ENCODE data around the gene GULP1.
"Not testable (repeated sequence)": the region's sequence is repeated elsewhere in the genome, so short reads cannot be mapped to it uniquely, and the experiment has no call there.

Gene GULP1

DNA sequence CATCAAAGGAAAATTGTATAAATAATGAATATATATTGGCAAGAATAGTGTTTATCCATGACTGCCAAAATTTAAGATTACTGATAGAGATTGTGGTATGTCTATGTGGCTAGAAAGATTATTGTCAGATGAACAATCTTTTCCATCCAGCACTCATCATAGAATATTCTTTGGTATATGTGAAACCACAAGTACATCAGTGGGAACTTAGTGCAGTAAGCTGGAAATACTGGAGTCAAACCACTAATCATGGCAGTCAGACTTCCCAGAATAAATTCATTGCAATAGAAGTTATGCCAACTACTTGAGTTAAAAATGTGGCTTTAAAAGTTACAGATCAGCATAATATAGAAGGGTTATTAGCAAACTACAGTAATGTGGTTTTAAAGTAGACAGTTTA, 310.3 kb downstream of the GULP1 start:
- no peak for DNase-seq (ENCODE audit: low spot score)

DNA sequence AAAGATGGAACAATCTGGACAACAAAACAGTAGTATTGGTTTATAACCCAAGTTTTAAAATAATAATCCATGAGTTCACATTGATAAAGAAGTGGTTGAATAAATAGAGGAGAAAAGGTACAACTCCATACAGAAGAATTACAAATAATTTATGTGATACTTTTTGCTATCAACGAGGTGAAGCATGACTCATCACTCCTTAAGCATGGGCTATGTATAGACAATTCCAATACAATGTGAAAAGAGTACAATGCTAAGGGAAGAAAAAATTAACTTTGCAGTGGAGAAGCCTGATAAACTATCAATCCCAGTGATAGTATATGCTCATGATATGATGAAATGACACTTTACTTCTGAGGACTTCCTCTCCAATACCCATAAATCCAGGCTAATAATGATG, 312.9 kb downstream of the GULP1 start:
- DNase-seq (ENCODE audit: low spot score): no peak

DNA sequence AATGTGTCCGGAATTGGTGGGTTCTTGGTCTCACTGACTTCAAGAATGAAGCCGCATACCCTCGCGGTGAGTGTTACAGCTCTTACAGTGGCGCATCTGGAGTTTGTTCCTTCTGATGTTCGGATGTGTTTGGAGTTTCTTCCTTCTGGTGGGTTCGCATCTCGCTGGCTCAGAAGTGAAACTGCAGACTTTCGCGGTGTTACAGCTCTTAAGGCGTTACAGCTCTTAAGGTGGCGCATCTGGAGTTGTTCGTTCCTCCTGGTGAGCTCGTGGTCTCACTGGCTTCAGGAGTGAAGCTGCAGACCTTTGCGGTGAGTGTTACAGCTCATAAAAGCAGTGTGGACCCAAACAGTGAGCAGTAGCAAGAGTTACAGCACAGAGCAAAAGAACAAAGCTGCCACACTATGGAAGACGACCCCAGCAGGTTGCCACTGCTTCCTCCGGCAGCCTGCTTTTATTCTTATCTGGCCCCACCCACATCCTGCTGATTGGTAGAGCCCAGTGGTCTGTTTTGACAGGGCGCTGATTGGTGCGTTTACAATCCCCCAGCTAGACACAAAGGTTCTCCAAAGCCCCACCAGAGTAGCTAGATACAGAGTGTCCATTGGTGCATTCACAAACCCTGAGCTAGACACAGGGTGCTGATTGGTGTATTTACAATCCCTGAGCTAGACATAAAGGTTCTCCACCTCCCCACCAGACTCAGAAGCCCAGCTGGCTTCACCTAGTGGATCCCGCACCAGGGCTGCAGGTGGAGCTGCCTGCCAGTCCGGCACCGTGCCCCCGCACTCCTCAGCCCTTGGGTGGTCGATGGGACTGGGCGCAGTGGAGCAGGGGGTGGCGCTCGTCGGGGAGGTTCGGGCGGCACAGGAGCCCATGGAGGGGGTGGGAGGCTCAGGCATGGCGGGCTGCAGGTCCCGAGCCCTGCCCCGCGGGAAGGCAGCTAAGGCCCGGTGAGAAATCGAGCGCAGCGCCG, 314.2 kb downstream of the GULP1 start:
- DNase-seq (ENCODE audit: low spot score): not testable (repeated sequence)

DNA sequence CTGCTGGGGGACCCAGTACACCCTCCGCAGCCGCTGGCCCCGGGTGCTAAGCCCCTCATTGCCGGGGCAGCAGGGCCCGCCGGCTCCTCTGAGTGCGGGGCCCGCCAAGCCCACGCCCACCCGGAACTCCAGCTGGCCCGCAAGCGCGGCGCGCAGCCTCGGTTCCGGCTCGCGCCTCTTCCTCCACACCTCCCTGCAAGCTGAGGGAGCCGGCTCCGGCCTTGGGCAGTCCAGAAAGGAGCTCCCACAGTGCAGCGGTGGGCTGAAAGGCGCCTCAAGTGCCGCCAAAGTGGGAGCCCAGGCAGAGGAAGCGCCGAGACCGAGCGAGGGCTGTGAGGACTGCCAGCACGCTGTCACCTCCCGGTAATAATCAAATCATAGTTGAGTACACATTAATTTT, 314.9 kb downstream of the GULP1 start:
- DNase-seq (ENCODE audit: low spot score): not testable (repeated sequence)

DNA sequence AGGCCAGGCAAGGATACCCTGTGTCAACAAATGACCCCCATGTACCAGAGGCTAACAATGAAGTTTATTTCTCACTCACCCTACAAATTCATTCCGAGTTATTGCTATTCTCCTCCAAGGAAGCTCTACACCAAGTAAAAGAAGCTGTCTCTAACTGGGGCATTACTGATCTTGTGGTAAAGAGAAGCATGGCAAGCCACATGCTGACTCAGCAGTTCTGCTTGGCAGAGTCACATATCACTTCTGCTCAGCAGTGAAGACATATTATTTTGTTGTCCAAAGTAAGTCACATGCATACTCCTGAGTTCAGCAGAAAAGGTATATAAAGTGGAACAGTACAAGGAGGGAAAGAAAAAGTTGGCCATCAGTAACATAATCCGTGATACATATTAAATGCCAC, 315.8 kb downstream of the GULP1 start:
- DNase-seq (ENCODE audit: low spot score): no peak

DNA sequence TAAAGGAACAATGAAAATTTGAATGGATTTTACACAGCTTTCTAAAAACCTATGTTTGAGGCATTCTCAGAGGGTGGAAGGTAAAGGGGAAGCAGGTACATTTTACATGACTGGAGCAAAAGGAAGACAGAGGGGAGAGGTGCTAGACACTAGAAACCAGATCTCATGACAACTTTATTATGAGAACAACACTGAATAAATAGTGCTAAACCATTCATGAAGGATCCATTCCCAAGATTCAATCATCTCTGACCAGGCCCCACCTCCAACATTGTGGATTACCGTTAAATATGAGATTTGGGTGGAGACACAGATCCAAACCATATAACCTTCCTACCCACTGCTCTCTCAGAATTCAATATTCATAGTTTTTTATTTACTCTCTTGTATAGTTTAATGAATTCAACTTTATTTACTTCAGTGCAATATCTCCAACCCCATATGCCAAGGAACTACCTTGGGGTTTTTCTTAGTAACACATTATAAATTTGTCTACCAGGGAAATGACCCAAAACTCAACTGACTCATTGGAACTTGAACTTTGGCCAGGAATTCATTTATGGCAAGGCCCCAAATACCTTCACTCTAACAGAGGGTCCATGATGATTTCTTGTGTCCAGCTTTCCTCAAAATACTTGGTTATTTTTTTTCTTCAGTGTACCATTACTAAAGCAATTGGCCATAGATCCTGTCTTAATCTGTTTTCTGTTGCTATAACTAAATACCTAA, 317.8 kb downstream of the GULP1 start:
- DNase-seq (ENCODE audit: low spot score): no peak

DNA sequence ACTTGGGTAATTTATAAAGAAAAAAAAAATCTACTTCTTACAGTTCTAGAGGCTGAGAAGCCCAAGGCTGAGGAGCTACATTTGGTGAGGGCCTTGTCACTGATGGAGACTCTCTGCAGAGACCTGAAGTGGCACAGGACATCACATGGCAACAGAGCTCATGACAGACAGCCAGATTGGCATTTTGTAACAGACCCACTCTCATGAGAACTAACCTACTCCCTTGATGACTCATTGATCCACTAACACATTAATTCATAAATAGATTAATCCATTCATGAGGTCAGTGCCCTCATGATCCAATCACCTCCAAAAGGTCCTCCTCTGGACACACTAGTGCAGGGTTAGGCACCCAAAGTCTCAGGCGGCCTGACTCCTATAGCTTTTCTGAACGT, 318.4 kb downstream of the GULP1 start:
- DNase-seq (ENCODE audit: low spot score): no peak

DNA sequence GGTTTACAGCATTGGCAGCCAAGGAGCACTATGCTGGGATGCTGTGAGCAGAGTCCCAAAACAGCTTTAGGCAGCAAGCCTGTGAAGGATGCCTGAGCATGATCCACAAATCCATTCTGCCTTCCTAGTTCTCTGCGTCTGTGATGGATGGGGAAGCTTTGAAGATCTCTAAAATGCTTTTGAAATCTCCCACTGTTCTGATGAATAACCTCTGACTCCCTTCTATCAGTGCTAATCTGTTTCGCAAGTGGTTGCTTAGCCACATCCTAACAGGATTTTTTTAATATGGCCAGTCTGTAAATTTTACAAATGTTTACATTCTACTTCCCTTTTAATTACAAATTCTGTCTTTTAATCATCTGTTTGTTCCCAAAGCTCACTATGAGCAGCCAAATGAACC, 319.2 kb downstream of the GULP1 start:
- no peak for DNase-seq (ENCODE audit: low spot score)

DNA sequence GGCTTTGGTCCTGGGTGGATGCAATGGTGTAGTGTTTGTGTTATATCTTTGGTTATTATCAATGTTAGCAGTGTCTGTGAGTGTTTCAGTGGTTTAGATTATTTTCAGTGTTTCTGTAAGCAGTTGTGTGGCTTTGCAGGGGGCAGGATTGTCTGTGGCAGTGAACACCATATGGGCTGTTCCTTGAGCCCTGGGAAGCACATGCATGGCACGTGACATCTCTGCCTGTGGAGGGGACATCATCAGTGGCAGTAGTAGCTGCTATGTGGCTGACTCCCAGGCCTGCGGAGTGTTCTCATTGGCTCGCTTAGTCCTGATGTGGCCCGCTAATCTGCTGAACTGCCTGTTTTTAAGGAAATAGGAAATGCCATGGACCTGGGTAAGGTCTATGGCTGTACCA, 327.5 kb downstream of the GULP1 start:
- no peak for DNase-seq (ENCODE audit: low spot score)

DNA sequence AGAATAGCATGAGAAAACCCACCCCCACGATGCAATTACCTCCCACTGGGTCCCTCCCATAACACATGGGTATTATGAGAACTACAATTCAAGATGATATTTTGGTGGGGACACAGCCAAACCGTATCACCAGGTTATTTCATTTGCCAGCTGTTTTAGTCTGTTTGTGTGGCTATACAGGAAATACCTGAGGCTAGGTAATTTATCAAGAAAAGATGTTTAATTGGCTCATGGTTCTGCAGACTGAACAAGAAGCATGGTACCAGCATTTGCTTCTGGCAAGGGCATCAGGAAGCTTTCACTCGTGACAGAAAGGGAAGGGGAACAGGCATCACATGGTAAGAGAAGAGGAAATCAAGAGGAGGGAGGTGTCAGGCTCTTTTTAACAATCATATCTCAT, 329.2 kb downstream of the GULP1 start:
- DNase-seq (ENCODE audit: low spot score): no peak

DNA sequence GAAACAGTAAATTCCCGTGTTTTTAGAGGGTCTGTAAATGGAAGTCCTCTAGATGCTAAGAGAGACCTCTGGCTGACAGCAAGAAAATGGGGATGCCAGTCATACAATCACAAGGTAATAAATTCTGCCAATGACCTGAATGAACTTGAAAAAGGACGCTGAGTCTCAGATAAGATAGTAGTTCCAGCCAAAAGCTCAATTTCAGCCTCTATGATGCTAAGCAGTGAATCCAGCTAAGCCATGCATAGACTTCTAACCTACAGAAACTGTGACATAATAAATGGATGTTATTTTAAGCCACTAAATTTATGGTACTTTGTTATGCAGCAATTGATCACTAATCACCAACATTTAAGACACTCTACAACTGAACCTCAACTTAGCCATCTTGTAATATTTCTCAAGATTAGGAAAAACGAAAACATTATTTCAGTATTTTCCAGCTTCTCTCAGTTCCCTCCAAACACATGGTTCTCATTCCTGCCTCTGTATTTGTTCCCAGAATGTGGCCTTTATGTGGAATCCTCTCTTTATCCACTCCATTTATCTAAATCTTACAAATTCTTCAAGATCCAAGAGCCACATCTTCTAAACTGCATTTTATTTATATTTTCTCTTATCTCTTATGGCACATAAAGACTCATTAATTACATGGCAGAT, 331.1 kb downstream of the GULP1 start:
- DNase-seq (ENCODE audit: low spot score): no peak

DNA sequence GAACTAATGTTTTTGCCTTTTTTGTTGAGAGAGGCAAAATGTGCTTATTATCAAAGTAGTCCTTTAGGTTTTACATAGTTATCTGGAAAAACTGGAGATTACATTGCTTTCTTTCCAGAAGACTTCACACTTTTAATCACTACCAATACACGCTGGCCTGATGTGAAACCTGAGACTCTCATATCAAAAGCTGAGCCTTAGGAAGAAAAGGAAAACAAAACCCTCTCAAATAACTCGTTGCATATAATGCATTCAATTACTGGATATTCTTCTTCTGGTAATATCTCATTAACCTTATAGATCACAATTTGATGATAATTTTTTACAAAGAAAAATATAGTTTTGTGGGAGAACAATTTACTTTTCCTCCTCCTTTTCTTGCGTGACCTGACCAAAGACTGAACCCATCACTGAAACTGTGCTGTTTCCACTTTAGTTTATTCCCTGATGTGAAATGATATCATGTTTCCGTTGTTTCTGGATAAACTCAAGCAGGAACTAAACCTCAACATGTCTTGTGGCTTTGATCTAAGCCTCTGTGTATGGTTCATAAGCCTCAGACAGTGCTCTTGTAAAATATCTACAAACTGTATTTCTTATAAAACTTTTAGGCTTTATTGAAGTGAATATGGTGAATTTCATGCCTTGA, 332.4 kb downstream of the GULP1 start:
- no peak for DNase-seq (ENCODE audit: low spot score)

DNA sequence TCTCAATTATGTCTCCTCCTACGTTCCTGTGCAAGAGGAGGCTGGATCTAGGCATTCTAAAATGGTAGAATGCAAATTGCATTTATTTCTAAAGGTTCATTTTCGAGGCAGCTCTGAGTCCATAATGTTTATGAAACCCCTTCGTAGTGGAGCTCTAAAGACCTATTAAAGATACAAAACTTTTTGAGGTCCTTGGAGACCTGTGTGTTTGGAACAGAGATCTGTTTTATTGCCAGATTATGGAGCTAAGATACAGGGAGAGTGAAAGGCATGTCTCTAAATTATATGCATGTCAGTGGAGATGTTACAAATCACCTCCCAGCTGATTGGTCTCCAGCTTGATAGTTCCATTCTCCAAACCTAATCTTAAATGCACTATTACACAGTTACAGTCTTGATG, 335.8 kb downstream of the GULP1 start:
- no peak for DNase-seq (ENCODE audit: low spot score)

DNA sequence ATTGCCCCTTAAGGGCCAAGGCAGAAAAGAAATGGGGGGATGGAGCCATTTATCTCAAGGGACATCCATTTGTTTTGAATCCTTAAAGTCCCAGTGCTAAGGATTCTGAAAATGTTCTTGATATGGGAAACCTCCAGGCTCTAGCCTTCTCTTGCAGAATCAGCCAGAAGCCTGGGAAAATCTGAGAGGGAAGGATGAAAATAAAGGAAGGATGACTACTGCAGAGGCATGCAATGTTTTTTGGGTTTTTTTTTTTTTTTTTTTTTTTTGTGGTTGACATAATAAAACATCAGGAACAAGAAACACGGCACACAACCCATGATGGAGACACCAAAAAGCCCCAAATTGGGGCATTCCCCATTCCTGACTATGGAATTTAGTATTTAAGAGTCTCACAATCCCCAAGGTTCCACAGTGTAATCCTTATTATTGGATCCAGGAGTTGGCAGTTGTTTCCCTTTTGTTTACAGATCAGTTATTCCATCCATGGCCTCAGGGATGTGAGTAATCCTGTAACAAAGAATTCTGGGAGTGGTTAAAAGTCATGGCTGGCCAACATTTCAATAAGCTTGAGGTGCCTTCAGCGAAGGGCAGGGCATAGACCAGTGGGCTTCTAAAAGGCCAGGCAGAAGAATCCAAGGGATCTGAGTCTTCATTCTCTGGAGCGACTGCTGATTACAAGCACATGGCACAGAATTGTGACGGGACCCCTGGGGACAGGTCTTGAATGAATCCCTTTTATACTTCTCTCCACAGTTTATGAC, 337.5 kb downstream of the GULP1 start:
- no peak for DNase-seq (ENCODE audit: low spot score)

DNA sequence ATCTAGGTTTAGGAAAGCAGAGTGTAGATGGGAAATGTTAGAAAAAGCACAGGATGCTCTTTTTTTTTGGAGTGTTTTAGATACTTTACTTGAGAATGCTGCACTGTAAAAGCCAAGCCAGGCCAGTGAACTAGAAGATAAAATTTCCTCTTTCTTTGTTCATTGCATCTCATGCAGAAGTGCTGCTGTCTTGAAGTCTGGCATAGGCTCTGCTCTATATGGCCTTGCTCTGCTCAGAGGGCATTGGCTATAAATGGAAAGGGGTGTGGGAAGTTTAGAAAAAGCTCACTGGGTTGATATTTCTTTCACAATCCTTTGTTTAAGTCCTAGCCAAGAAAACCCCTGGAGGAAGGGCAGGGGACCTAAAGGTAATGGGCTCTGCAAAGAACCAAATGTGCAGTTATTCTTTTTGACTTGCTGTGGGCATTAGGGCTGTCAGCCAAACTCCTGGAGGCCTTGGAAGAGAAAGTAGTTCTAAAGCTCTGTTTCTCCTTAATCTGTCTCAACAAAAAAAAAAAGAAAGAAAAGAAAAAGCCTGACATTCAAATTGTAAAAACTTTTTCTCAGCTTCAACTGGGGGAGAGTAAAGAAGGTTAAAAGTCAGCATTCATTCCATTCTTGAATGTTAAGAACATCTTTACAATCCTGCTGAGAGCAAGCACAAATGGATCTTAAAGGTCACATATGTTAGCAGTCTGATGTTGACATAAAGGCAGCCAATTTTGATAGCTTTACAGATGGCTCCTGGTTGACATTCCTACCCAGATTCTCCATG, 338.3 kb downstream of the GULP1 start:
- no peak for DNase-seq (ENCODE audit: low spot score)

DNA sequence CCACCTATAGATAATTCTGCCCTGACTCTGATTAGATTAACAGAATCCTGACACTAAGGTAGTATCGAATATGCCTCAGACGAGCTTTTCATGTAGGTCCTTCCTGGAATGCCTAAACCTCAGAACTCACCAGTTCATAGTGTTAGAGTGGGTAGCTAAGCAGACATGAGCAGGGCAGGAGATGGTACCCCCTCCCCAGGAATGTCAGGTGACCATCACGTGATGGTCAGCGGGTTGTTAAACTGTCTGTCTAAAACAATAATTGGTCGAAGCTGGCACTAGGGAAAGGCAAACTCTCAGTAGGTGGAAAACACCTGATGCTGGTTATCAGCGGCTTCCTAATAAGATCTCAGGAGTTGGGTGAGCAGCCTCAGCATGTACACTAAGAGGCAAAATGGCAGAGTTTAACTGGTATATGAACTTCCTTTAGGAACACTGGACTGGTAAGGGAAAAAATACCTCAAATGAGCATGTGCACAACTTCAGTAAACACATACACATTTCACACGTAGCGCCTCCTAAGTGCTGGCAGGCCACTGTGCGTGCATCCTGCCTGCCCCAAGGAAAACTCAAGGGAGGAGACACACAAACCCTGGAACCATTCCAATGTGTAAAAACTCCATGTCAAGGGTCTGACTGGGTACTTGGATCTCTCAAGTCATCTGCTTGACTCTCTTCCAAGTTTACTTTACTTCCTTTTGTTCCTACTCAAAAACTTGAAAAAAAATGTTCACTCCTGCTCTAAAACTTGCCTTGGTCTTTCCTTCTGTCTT, 339.5 kb downstream of the GULP1 start:
- no peak for DNase-seq (ENCODE audit: low spot score)

DNA sequence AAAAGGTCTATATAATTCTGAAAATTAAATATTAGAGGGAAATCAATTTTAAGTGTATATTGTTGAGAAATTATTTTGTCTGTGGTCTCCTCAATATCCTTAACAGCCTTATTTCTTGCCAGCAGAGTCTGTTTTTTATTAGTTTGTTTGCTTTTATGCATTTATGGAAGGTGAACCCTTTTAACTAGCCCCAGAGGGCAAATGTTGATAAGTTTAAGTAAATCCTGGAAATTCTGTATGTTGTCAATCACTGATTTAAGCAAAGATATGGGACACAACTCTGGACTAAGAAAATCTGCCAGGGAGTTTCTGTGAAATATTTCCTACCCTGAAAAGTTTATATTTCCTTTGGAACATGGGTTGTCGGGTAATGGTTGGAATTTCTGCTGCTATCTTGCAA, 343.0 kb downstream of the GULP1 start:
- DNase-seq (ENCODE audit: low spot score): no peak
